Measurements from ENCODE around the gene SCEL.

- TF ChIP-seq POLR2A (IDR thresholded peaks at IDR 0.05; ENCODE audit: low read depth, low read length) (no peak), POLR2AphosphoS5 (IDR thresholded peaks at IDR 0.05; ENCODE audit: low read depth, low read length) (no peak), TAF1 (IDR thresholded peaks at IDR 0.05; ENCODE audit: borderline replicate concordance, low read depth, low read length) (no peak)
Observed at GRCh38 chr13:77518266-77518665, 17.2 kb upstream of the SCEL start.
